ENCODE data around the gene BRCC3. TPM values are rescaled to one million over a fixed set of nuclear protein-coding genes. Genes with fewer than 3 reads are reported as not detected.

The BRCC3 gene
- total and polyA plus RNA-seq, 2 donors (not counting 1 experiment from before 2014, with no cell fraction given) = 7.3 to 16.9 TPM

DNA sequence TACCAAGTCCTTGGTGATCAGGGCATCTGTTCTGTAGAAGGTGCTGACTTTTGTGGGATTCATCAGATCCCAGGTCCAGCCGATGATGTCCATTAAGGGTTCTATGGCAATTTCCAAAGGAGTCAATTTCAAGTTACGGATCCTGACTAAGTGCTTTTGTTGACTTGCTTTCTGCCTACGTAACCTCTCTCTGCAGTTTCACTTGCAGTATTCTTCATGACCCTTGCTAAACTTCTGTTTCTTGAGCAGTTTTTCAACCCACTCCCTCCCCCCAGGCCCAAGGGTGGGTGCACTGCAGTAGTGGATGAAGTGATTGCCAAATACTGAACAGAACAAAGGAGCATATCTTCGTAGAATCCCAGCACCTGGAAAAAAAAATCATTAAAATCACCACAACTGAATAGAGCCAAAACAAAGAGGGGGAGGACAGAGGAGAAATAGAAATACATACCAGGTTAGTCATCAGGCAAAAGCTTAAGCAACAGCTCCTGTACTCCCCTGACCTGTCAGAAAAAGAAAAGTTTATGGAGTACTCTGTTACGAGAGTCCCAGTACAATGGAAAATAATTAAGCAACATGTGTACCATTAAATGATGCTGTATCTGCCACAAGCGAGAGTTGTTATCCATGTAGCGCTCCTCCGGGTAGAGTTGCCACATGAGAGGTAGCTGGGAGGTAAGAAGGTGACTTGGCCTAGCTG, 6.1 kb upstream of the BRCC3 start:
- peaks cover 8% of the 10 kb centered on the region for H3K79me2 ChIP-seq (ENCODE audit: control insufficient read depth, insufficient read depth, low read length)
- no peaks in the 10 kb centered on the region for H3K9me3 ChIP-seq (ENCODE audit: control extremely low read depth in 1 of 3, control insufficient read depth in 2 of 3, insufficient read depth in 1 of 3, low read length in 2 of 3)
- no peak overlapping the region for H2AFZ ChIP-seq (ENCODE audit: insufficient read depth, low read depth, low read length, poor library complexity, severe bottlenecking)
- no peak overlapping the region for H3K4me3 ChIP-seq (ENCODE audit: control extremely low read depth in 1 of 5, extremely low read depth in 1 of 5, insufficient read depth in 1 of 5, low read depth in 2 of 5, low read length in 4 of 5)
- DNase-seq (no peak), ATAC-seq (ENCODE audit: low read depth) (no peak)
- no peak overlapping the region for H3K4me3 Mint-ChIP-seq
- ChIA-PET POLR2A (no interaction called here), CTCF (interaction anchor here (2.2 kb wide), 1 partner anchor 9 kb away, joined by 8 read pairs; no protein-coding TSS in a partner anchor)
- H3K4me1 ChIP-seq (ENCODE audit: control insufficient read depth in 2 of 2, insufficient read depth in 2 of 2, low read length in 2 of 2) = peaks cover 7 to 11% of the 10 kb centered on the region in 2 donors
- no peaks in the 10 kb centered on the region for H4K20me1 ChIP-seq (ENCODE audit: control insufficient read depth, insufficient read depth, low read length, poor library complexity, severe bottlenecking)
- H3K9ac ChIP-seq (ENCODE audit: low read length) = no peak overlapping the region
- WGBS (ENCODE audit: insufficient coverage) = 100% methylated on average over 2 of the region's 8 CpGs
- intact Hi-C loops (cut with micrococcal nuclease) = no loop called here
- no peak for TF ChIP-seq EZH2 (IDR thresholded peaks at IDR 0.05; ENCODE audit: borderline replicate concordance, insufficient read depth, low read depth, low read length, poor library complexity, severe bottlenecking)
- TF ChIP-seq, protein P1, sequence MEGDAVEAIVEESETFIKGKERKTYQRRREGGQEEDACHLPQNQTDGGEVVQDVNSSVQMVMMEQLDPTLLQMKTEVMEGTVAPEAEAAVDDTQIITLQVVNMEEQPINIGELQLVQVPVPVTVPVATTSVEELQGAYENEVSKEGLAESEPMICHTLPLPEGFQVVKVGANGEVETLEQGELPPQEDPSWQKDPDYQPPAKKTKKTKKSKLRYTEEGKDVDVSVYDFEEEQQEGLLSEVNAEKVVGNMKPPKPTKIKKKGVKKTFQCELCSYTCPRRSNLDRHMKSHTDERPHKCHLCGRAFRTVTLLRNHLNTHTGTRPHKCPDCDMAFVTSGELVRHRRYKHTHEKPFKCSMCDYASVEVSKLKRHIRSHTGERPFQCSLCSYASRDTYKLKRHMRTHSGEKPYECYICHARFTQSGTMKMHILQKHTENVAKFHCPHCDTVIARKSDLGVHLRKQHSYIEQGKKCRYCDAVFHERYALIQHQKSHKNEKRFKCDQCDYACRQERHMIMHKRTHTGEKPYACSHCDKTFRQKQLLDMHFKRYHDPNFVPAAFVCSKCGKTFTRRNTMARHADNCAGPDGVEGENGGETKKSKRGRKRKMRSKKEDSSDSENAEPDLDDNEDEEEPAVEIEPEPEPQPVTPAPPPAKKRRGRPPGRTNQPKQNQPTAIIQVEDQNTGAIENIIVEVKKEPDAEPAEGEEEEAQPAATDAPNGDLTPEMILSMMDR (IDR thresholded peaks at IDR 0.05) = no peak
- no peak overlapping the region for H3K27ac Mint-ChIP-seq
- H3K36me3 ChIP-seq (replicated peaks in 1 of 2; ENCODE audit: control extremely low read depth in 1 of 2, control insufficient read depth in 1 of 2, extremely low read depth in 1 of 2, insufficient read depth in 2 of 2, low read length in 1 of 2) = peaks cover 0 to 2% of the 10 kb centered on the region in 2 experiments
- peaks cover 18% of the 10 kb centered on the region for H3K4me1 Mint-ChIP-seq
- H3K27me3 Mint-ChIP-seq = no peaks in the 10 kb centered on the region
- H3K4me2 ChIP-seq (replicated peaks; ENCODE audit: low read depth, low read length, poor library complexity, severe bottlenecking) = no peak overlapping the region
- H3K9me3 Mint-ChIP-seq (ENCODE audit: insufficient read depth) = no peaks in the 10 kb centered on the region
- H3K27ac ChIP-seq (ENCODE audit: low read length in 2 of 2) = no peak overlapping the region
- no peaks in the 10 kb centered on the region for H3K27me3 ChIP-seq (replicated peaks in 1 of 4; ENCODE audit: control extremely low read depth in 1 of 4, control insufficient read depth in 3 of 4, insufficient read depth in 4 of 4, low read length in 3 of 4)

DNA sequence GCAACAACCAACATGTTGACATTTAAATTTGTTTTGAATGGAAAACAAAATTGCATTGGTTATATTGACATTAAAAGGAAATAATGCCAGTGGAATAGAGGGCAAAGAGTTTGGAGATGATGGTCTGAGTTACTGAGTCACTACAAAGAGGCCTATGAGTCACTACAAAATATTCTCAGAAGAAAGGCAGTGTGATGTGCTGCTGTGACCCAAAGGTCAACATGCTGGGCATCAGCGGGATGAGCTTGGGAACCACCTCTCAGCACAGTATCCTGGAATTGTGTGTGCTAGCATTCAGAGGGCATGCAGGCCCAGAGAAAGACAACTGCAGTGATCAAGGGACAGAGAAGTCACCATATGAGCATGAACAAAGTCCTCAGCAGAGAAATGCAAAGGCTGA, 3.1 kb upstream of the BRCC3 start:
- H3K9ac ChIP-seq (ENCODE audit: low read length) = no peak overlapping the region
- intact Hi-C loops (cut with micrococcal nuclease) = no loop called here
- ATAC-seq (ENCODE audit: low read depth) (no peak), DNase-seq (no peak)
- H3K9me3 Mint-ChIP-seq (ENCODE audit: insufficient read depth) = no peaks in the 10 kb centered on the region
- peaks cover 9% of the 10 kb centered on the region for H3K79me2 ChIP-seq (ENCODE audit: control insufficient read depth, insufficient read depth, low read length)
- H3K27ac Mint-ChIP-seq = no peak overlapping the region
- H3K4me1 ChIP-seq (ENCODE audit: control insufficient read depth in 2 of 2, insufficient read depth in 2 of 2, low read length in 2 of 2) = peaks cover 7 to 26% of the 10 kb centered on the region in 2 donors
- ChIA-PET POLR2A (no interaction called here), CTCF (interaction anchor here (1.8 kb wide), 1 partner anchor 11 kb away, joined by 6 read pairs; no protein-coding TSS in a partner anchor)
- H3K4me1 Mint-ChIP-seq = peaks cover 32% of the 10 kb centered on the region
- H3K9me3 ChIP-seq (ENCODE audit: control extremely low read depth in 1 of 3, control insufficient read depth in 2 of 3, insufficient read depth in 1 of 3, low read length in 2 of 3) = no peaks in the 10 kb centered on the region
- H3K4me3 ChIP-seq (ENCODE audit: control extremely low read depth in 1 of 5, extremely low read depth in 1 of 5, insufficient read depth in 1 of 5, low read depth in 2 of 5, low read length in 4 of 5) = no peak overlapping the region
- no peaks in the 10 kb centered on the region for H3K36me3 ChIP-seq (replicated peaks in 1 of 2; ENCODE audit: control extremely low read depth in 1 of 2, control insufficient read depth in 1 of 2, extremely low read depth in 1 of 2, insufficient read depth in 2 of 2, low read length in 1 of 2)
- no CpG with 5 or more reads among the region's 1 CpG for WGBS (ENCODE audit: insufficient coverage)
- no peak overlapping the region for H3K4me2 ChIP-seq (replicated peaks; ENCODE audit: low read depth, low read length, poor library complexity, severe bottlenecking)
- no peaks in the 10 kb centered on the region for H3K27me3 Mint-ChIP-seq
- H3K4me3 Mint-ChIP-seq = no peak overlapping the region
- no peaks in the 10 kb centered on the region for H4K20me1 ChIP-seq (ENCODE audit: control insufficient read depth, insufficient read depth, low read length, poor library complexity, severe bottlenecking)
- no peak overlapping the region for H2AFZ ChIP-seq (ENCODE audit: insufficient read depth, low read depth, low read length, poor library complexity, severe bottlenecking)
- TF ChIP-seq, protein P1 (IDR thresholded peaks at IDR 0.05) = no peak
- no peak for TF ChIP-seq EZH2 (IDR thresholded peaks at IDR 0.05; ENCODE audit: borderline replicate concordance, insufficient read depth, low read depth, low read length, poor library complexity, severe bottlenecking)
- H3K27ac ChIP-seq (ENCODE audit: low read length in 2 of 2) = no peak overlapping the region
- H3K27me3 ChIP-seq (replicated peaks in 1 of 4; ENCODE audit: control extremely low read depth in 1 of 4, control insufficient read depth in 3 of 4, insufficient read depth in 4 of 4, low read length in 3 of 4) = no peaks in the 10 kb centered on the region

Measured in B cell (primary cell).